Measurements from ENCODE around the gene RRP1B. TPM values are rescaled to one million over a fixed set of nuclear protein-coding genes. Genes with fewer than 3 reads are reported as not detected.

The RRP1B gene
- total RNA-seq, 2 donors from 2014 or later = 15.8 to 19.1 TPM

DNA sequence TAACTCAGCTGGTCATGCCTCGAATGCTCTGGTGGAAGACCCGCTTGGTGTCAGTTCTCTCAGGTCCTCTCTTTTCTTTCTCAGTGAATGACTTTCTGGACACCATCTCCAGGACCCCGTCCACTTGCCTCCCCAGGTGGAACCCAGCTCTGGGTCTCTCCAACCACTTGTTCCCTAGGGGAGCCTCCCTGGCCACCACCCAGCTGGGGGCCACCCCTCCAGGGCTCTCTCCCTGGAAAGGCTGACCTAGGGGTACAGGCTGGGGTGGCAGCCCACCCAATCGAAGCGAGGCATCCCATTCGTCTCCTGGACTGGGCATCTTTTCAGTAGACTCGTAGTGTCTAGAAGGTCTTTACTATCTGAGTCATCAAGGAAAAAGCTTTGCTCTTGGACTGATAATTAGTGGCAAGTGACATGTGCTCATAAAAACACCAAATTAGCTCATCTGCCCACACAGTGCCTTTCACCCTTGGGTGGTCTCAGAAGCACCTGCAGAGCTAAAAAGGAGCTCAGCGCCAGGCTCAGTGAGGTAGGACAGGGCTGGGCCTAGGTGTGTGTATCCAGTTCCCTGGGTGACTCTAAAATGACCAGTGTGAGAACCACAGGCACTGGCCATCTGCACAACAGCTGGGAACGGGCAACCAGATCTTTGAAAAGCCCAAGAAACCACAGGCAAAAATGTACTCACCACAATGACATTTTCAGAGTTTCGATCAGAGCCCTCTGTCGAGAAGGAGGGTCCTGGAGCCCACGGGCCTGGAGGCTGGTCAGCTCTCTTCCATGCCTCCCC lies 57.2 kb downstream of the RRP1B start:
- DNase-seq (no peak), ATAC-seq (no peak)
- no peak overlapping the region for H3K27ac ChIP-seq
- no peaks in the 10 kb centered on the region for H3K27me3 ChIP-seq
- H3K4me3 ChIP-seq = no peak overlapping the region
- peaks cover 40% of the 10 kb centered on the region for H3K4me1 ChIP-seq
- H3K36me3 ChIP-seq (replicated peaks in 1 of 2; ENCODE audit: insufficient read depth in 1 of 2, low read depth in 2 of 2) = no peaks in the 10 kb centered on the region
- no peaks in the 10 kb centered on the region for H3K9me3 ChIP-seq
- 82 to 92% methylated on average over 12 of the region's 12 CpGs for WGBS, 2 donors
- no peak for TF ChIP-seq POLR2A (IDR thresholded peaks at IDR 0.05)
- TF ChIP-seq CTCF (IDR thresholded peaks at IDR 0.05) = no peak
- intact Hi-C loops (cut with DNase I) = no loop called here

DNA sequence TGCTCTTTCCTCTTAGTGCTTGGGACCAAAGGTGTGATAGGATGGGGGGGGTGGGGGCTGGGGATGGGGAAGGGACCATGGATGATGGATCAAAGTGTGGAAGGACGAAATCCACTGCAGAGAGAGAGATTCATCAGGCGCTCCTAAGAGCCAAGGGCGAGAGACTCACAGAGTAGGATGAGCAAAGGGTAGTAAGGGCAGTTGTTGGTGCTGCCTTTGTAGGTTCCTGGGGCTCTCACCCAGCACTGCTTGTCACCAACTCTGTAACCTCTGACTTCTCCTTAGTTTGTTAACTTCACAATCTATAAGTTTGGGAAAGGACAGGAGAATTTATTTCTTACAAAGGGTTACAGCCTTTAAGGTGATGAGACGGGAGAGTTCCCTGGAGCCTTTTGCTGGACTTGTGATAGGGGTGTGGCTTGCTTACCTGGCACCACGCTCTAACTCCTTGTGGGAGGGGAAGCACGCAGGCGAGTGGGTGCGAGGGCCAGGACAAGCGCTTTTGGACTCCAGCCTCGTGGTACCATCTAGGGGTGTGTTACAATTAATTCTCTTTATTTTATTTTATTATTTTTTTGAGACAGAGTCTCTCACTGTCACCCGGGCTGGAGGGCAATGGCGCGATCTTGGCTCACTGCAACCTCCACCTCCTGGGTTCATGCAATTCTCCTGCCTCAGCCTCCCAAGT lies 58.0 kb downstream of the RRP1B start:
- no peaks in the 10 kb centered on the region for H3K9me3 ChIP-seq
- peaks cover 40% of the 10 kb centered on the region for H3K4me1 ChIP-seq
- H3K36me3 ChIP-seq (replicated peaks in 1 of 2; ENCODE audit: insufficient read depth in 1 of 2, low read depth in 2 of 2) = no peaks in the 10 kb centered on the region
- ATAC-seq = no peak
- no peak overlapping the region for H3K27ac ChIP-seq
- no peak for DNase-seq
- intact Hi-C loops (cut with DNase I) = no loop called here
- WGBS, 2 donors = 92% methylated on average over 13 of the region's 13 CpGs
- no peak for TF ChIP-seq CTCF (IDR thresholded peaks at IDR 0.05)
- TF ChIP-seq POLR2A (IDR thresholded peaks at IDR 0.05) = no peak
- H3K4me3 ChIP-seq = no peak overlapping the region
- H3K27me3 ChIP-seq = no peaks in the 10 kb centered on the region

- WGBS, 2 donors = 29 to 72% methylated on average over 21 to 66 of the region's 70 CpGs
- intact Hi-C loops (cut with DNase I) = no loop called here
- ATAC-seq (no peak), DNase-seq (peak in 1 of 4 donors; percentile 42)
- Histone ChIP-seq H3K9me3 (no peaks in the 10 kb centered on the region), H3K27me3 (no peaks in the 10 kb centered on the region), H3K4me3 (peak overlapping the region; percentile 31 to 61), H3K36me3 (replicated peaks in 1 of 2; ENCODE audit: insufficient read depth in 1 of 2, low read depth in 2 of 2) (no peaks in the 10 kb centered on the region), H3K4me1 (peaks cover 35% of the 10 kb centered on the region), H3K27ac (peak overlapping the region; percentile 73 to 96 (median 95))
- TF ChIP-seq CTCF (IDR thresholded peaks at IDR 0.05) (no peak), POLR2A (IDR thresholded peaks at IDR 0.05) (no peak)
Measured at GRCh38 chr21:43717967-43718871, 58.9 kb downstream of the RRP1B start.

DNA sequence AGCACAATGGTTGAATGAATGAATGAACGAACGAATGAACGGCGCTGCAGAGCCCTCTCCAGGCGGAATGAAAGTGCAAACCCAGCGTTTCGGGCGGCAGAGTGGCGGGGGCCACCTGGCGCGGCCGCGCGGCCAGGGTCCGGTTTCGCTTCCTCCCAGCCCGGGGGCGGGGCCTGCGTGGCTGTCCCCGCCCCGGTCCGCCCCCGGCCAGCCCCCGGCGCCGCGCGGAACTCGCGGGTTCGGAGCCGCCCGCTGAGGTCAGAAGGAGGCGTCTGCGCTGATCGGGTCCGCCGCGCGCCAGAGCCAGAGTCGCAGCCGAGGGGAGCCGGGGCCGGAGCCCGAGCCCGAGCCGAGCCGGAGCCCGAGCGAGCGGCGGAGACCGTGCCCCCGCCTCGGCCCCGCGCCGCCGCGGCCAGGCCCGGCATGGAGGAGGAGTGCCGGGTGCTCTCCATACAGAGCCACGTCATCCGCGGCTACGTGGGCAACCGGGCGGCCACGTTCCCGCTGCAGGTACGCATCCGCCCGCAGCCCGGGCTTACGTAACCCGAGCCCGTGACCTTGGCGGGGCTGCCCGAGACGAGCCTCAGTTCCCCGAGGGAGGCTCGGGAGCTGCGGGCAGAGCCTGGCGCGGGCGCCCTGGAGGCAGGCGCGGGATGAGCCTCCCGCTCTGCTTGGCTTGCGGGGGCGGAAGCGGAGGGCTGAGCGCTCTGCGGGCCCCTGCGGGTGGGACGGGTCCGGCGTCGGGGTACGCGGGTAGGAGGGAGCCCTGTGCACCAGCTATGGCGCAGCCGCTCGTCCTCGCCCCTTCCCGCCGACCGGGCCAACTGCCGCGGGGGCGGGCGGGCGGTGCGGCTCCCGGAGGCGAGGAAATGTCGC lies 59.8 kb downstream of the RRP1B start, which contains the start of gene PDXK:
Gene PDXK, plus strand, starts transcription at position 258 of the 876 bp plus-strand sequence. Its CDS starts 166 bp downstream, at position 424.
- Histone ChIP-seq H3K27ac (peak within 1 kb of the TSS; percentile 85 to 96 (median 95)), H3K4me1 (peaks cover 44% of the 10 kb centered on the region), H3K36me3 (replicated peaks in 1 of 2; ENCODE audit: insufficient read depth in 1 of 2, low read depth in 2 of 2) (no peaks in the 10 kb centered on the region), H3K27me3 (no peaks in the 10 kb centered on the region), H3K9me3 (no peaks in the 10 kb centered on the region), H3K4me3 (peak within 1 kb of the TSS; percentile 59 to 96)
- ATAC-seq (peak; percentile 89), DNase-seq (peak; percentile 87 to 90 (median 88))
- TF ChIP-seq POLR2A (IDR thresholded peaks at IDR 0.05) = peak; percentile 84 to 89 (median 88)
- TF ChIP-seq CTCF (IDR thresholded peaks at IDR 0.05) = peak in 2 of 7 experiments; percentile 13 to 16
- WGBS, 2 donors = 0% methylated on average over 59 of the region's 117 CpGs; no CpG with 5 or more reads in 1 of the 2 donors
- intact Hi-C loops (cut with DNase I) = no loop called here
